KMS-11 (cell line): Measurements from ENCODE around the gene TTC34.

Experiments
- H2AFZ ChIP-seq: fragments of 200-600 bp; sonication (generic); 2 replicates; pipeline ENCODE4 v1.6.1; 2016; ENCODE audit warnings: antibody characterized with exemption, mixed run types, low read depth
- H3K27ac ChIP-seq: fragments of 200-600 bp; sonication (generic); 2 replicates; pipeline ENCODE4 v1.6.1; 2016; ENCODE audit warnings: mild to moderate bottlenecking, mixed run types
- H3K27me3 ChIP-seq: fragments of 200-600 bp; sonication (generic); 2 replicates; pipeline ENCODE4 v1.6.1; 2017; ENCODE audit warnings: mild to moderate bottlenecking, low read depth, mixed run types, moderate library complexity; ENCODE audit not compliant: insufficient read depth
- H3K36me3 ChIP-seq: fragments of 200-600 bp; sonication (generic); 2 replicates; pipeline ENCODE4 v1.6.1; 2017; ENCODE audit warnings: mild to moderate bottlenecking, mixed run types; ENCODE audit not compliant: insufficient read depth
- H3K4me1 ChIP-seq: fragments of 200-600 bp; sonication (generic); 2 replicates; pipeline ENCODE4 v1.6.1; 2016; ENCODE audit warnings: mild to moderate bottlenecking, low read depth, mixed run types; ENCODE audit not compliant: poor library complexity, severe bottlenecking
- H3K4me2 ChIP-seq: fragments of 200-600 bp; sonication (generic); 2 replicates; pipeline ENCODE4 v1.7.0; 2016; ENCODE audit warnings: mild to moderate bottlenecking, mixed run types
- H3K4me3 ChIP-seq: fragments of 200-600 bp; sonication (generic); IDR thresholded peaks from 2 replicates; pipeline ENCODE4 v1.6.1; 2017; ENCODE audit warnings: low read depth, low read length, mixed read lengths; ENCODE audit not compliant: insufficient read depth
- H3K79me2 ChIP-seq: fragments of 200-600 bp; sonication (generic); 2 replicates; pipeline ENCODE4 v1.6.1; 2016; ENCODE audit warnings: low read depth, mixed run types; ENCODE audit not compliant: insufficient read depth
- H3K9ac ChIP-seq: fragments of 200-600 bp; sonication (generic); 2 replicates; pipeline ENCODE4 v1.6.1; 2016; ENCODE audit warnings: mild to moderate bottlenecking, mixed run types
- H4K20me1 ChIP-seq: fragments of 200-600 bp; sonication (generic); 2 replicates; pipeline ENCODE4 v1.6.1; 2016; ENCODE audit warnings: mild to moderate bottlenecking, mixed run types; ENCODE audit not compliant: insufficient read depth
- TF ChIP-seq, protein P1 (sequence below): fragments of 200-600 bp; sonication (generic); conservative IDR thresholded peaks from 2 replicates; pipeline ENCODE4 v1.6.1; 2017; ENCODE audit warnings: low read depth, mild to moderate bottlenecking, antibody characterized with exemption, low read length, moderate library complexity, mixed read lengths

Gene TTC34

DNA sequence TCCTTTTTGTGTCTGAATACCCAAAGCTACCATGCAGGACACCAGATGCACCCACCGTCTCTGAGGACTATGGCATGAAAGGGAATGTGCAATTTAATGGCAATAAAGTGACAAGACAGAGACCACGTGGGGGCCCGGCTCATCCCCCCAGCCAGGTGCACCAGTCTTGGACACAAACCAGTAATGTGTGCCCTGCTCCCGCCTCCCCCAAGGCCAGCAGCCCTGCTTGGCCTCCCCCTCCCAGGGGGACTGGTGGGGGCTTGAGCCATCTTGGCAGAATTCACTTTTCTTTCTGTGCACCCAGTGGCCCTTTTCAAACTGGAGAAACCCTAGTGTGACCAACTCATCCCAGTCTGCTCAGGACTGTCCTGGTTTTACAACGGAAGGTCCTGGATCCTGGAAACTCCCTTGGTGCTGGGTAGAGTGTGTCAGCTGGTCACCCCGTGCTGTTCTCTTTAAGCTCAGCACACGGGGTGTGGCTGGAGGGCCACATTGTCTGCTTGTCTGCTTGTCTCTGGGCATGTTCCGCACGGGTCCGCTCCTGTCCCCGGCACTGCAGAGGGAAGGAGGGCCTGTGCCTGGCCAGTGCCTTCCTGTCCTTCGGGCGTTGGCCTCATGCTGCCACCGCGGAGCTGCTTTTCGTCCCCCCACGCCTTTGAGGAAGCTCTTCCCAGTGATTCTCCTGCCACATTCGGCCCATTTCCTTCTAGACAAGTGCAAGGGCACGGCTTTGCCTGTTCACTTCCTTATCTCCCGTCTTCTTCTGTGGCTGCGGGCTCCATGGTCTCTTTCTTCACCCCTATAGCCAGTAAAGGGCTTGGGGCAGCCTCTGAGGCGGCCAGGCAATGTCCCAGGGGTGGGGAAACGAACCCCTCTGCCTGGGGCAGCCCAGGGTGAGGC lies 45.8 kb upstream of the TTC34 start:
- Histone ChIP-seq H2AFZ (no peak overlapping the region), H3K4me2 (no peak overlapping the region), H3K9ac (no peak overlapping the region), H4K20me1 (no peaks in the 10 kb centered on the region), H3K79me2 (no peaks in the 10 kb centered on the region), H3K36me3 (no peaks in the 10 kb centered on the region), H3K27me3 (peaks cover 49% of the 10 kb centered on the region), H3K4me3 (no peak overlapping the region), H3K4me1 (no peaks in the 10 kb centered on the region), H3K27ac (no peak overlapping the region)
- TF ChIP-seq, protein P1, sequence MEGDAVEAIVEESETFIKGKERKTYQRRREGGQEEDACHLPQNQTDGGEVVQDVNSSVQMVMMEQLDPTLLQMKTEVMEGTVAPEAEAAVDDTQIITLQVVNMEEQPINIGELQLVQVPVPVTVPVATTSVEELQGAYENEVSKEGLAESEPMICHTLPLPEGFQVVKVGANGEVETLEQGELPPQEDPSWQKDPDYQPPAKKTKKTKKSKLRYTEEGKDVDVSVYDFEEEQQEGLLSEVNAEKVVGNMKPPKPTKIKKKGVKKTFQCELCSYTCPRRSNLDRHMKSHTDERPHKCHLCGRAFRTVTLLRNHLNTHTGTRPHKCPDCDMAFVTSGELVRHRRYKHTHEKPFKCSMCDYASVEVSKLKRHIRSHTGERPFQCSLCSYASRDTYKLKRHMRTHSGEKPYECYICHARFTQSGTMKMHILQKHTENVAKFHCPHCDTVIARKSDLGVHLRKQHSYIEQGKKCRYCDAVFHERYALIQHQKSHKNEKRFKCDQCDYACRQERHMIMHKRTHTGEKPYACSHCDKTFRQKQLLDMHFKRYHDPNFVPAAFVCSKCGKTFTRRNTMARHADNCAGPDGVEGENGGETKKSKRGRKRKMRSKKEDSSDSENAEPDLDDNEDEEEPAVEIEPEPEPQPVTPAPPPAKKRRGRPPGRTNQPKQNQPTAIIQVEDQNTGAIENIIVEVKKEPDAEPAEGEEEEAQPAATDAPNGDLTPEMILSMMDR: no peak

DNA sequence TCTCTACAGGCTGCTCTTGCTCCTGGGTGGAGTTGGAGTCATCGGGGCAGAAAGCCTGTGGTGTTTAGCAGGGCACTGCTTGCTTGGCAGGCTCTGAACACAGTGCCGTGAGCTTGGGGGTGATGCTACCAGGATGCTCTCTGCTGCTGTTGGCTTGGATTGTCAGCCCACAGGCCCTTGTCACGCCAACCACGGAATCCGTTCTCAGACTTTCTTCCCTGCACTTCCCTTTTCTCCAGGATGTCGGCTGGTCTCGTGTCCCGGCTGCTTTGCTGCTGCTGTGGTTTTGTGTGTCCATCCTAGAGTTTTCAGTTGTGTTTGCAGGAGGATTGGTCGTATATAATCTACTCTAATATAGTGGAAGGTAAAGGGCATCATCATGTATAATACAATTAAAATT lies 44.4 kb upstream of the TTC34 start:
- peaks cover 59% of the 10 kb centered on the region for H3K27me3 ChIP-seq
- no peak overlapping the region for H3K9ac ChIP-seq
- no peaks in the 10 kb centered on the region for H3K4me1 ChIP-seq
- no peak overlapping the region for H3K4me3 ChIP-seq
- TF ChIP-seq, protein P1: no peak
- H4K20me1 ChIP-seq: no peaks in the 10 kb centered on the region
- H3K79me2 ChIP-seq: no peaks in the 10 kb centered on the region
- H3K27ac ChIP-seq: no peak overlapping the region
- H3K4me2 ChIP-seq: no peak overlapping the region
- no peak overlapping the region for H2AFZ ChIP-seq
- H3K36me3 ChIP-seq: no peaks in the 10 kb centered on the region

GRCh38 chr1:2840036-2840809 lies 38.7 kb upstream of the TTC34 start:
- Histone ChIP-seq H3K9ac (no peak overlapping the region), H3K4me1 (no peaks in the 10 kb centered on the region), H2AFZ (no peak overlapping the region), H4K20me1 (no peaks in the 10 kb centered on the region), H3K4me3 (no peak overlapping the region), H3K36me3 (no peaks in the 10 kb centered on the region), H3K27me3 (peaks cover 74% of the 10 kb centered on the region), H3K79me2 (no peaks in the 10 kb centered on the region), H3K4me2 (no peak overlapping the region), H3K27ac (no peak overlapping the region)
- TF ChIP-seq, protein P1: no peak

- no peak overlapping the region for H3K4me2 ChIP-seq
- no peak overlapping the region for H3K4me3 ChIP-seq
- peaks cover 79% of the 10 kb centered on the region for H3K27me3 ChIP-seq
- H3K27ac ChIP-seq: no peak overlapping the region
- H4K20me1 ChIP-seq: no peaks in the 10 kb centered on the region
- TF ChIP-seq, protein P1: no peak
- no peak overlapping the region for H2AFZ ChIP-seq
- H3K4me1 ChIP-seq: no peaks in the 10 kb centered on the region
- no peak overlapping the region for H3K9ac ChIP-seq
- H3K79me2 ChIP-seq: no peaks in the 10 kb centered on the region
- H3K36me3 ChIP-seq: no peaks in the 10 kb centered on the region
Measured at GRCh38 chr1:2837823-2838222, 36.3 kb upstream of the TTC34 start.
